Keratinocyte (primary cell): ENCODE data around the gene GBP2.

Source experiments
- EZH2 ChIP-seq: IDR thresholded peaks from one replicate; pipeline ENCODE4 v1.6.1; 2012; ENCODE audit warnings: inconsistent platforms, mild to moderate bottlenecking, low read length, moderate library complexity
- TF ChIP-seq, protein P1 (sequence below), 3 experiments: IDR thresholded peaks in 1 of 3; conservative IDR thresholded peaks in 1 of 3; optimal IDR thresholded peaks in 1 of 3; 2 replicates in 2 of 3; 3 replicates in 1 of 3; pipeline versions ENCODE3 to v1.5.1; 2011; ENCODE audit warnings: low read length in 3 of 3, mild to moderate bottlenecking in 3 of 3, moderate library complexity in 2 of 3, control low read depth in 1 of 3, inconsistent platforms in 1 of 3; ENCODE audit not compliant: insufficient read depth in 2 of 3; ENCODE audit errors: extremely low read depth in 1 of 3

DNA sequence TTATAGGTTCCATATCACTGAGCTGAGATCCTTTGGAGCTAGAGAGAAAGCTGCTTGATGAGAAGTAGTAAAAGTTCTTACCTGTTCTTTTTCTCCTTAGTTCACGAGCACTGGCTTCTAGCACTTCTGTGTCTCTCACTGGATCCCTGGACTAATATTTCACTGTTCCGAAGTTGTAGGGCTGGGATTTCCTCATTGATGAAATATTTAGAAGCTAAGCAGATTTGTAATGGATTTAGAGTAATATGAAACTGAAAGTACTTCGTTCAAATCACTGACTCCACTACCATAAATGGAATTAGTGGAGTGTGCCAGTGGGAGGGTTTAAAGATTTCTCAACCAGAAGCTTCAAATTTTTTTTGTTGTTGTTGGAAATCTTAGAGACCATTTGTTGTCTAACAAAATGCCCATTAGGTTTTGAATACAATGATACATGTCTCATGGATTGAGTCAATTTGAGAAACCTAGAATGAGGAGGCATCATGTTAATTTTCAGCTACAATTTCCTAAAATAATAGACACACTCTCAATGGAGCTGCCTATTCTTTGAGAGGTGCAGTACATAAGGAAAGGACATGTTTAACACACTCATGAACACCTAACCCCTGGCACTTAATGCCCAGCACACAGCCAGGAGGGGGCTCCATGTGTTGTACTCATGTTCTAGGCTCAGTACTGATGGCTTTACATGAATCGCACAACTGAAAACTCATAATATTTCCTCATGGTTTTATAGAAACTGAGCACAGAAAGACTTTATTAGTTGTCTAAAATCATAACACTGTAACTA, 60.6 kb downstream of the GBP2 start, which contains the start of gene GBP1:
- TF ChIP-seq, protein P1, sequence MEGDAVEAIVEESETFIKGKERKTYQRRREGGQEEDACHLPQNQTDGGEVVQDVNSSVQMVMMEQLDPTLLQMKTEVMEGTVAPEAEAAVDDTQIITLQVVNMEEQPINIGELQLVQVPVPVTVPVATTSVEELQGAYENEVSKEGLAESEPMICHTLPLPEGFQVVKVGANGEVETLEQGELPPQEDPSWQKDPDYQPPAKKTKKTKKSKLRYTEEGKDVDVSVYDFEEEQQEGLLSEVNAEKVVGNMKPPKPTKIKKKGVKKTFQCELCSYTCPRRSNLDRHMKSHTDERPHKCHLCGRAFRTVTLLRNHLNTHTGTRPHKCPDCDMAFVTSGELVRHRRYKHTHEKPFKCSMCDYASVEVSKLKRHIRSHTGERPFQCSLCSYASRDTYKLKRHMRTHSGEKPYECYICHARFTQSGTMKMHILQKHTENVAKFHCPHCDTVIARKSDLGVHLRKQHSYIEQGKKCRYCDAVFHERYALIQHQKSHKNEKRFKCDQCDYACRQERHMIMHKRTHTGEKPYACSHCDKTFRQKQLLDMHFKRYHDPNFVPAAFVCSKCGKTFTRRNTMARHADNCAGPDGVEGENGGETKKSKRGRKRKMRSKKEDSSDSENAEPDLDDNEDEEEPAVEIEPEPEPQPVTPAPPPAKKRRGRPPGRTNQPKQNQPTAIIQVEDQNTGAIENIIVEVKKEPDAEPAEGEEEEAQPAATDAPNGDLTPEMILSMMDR (optimal IDR thresholded peaks at IDR 0.05 in 1 of 3, IDR thresholded peaks at IDR 0.05 in 1 of 3, conservative IDR thresholded peaks at IDR 0.05 in 1 of 3; ENCODE audit: extremely low read depth in 1 of 3, insufficient read depth in 2 of 3, low read length in 3 of 3): no peak
- no peak for TF ChIP-seq EZH2
